Mucosa of gallbladder (tissue), 1 donor: ENCODE results near the gene CSRP2. TPM values are rescaled to one million over a fixed set of nuclear protein-coding genes. Genes with fewer than 3 reads are reported as not detected.

Source experiments
- DNase-seq: peaks from one replicate; pipeline ENCODE4 v3.0.0-alpha.2; 2020; ENCODE audit warnings: low spot score
- total RNA-seq: library from RNA; stranded (reverse); gene quantifications from one replicate; pipeline ENCODE4 v1.2.1, GENCODE V29; 2021
- donor health status: DM: no; HTN: no; CAD: no.

The CSRP2 gene
- total RNA-seq, 1 donor from 2014 or later: 53.7 TPM

DNA sequence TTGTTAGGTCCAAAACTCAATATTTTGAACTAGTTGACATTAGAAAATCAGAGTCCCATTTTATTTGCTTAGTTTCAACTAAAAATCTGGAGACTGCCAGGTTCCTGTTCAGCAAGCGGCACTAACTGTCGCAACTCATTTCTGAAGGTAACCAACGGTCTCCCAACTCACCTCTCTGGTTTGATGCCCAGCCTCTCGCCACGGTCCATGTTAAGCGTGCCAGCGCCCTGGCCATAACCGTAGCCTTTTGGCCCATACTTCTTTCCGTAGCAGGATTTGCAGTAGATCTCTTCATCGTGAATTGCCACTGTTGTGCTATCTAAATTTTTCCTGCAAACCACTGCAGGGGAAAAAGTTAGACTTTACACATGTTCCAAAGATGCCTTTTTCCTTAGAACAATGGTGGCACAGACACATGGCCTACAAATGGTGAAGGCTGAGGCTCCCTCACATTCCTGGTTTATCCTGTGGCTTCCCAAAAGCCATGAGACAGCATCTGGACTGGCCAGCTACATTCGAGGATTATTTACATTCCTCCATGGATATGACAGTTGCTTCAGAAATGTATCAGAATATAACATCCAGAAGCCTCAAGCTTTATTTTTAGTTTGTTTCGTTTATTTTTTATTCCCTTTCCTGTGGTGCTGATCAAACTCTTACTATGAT lies 15.7 kb downstream of the CSRP2 start:
- DNase-seq: no peak

DNA sequence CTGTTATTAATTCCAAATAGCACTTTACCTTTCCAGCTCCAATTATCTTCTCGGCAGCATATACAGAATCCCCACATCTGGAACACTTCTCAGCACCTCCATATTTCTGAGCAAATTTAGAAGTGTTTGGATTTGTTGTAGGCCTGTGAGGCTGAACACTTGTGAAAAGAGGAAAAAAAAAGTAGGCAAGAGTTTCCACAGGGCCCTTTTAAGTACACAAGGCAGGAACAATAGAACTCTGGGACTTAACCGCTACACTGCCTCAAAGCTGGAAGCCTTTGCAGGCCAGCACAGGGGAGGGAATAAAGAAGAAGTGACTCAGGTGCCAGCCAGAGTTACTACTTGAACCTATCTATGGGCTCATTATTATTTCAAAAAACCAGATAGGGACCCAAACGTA lies 18.6 kb downstream of the CSRP2 start:
- DNase-seq: no peak

DNA sequence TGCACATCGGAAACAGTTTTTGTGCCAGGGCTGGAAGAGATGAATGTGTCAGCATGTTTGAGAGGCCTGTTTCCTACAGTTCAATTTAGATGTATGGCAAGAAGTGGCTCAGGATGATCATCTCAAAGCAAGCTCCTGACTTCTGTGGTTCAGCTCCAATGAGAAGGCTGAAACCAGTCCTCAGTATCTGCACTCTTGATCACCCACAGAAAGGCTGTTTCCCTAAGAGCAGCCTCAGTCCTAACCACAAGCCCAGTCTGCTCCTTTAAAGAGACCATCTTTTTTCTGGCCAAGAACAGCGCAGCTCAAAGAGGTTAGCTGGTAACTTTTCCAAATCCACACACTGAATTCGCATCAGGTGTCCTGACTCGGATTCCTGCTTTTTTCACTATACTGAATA lies 19.2 kb downstream of the CSRP2 start:
- DNase-seq: no peak

DNA sequence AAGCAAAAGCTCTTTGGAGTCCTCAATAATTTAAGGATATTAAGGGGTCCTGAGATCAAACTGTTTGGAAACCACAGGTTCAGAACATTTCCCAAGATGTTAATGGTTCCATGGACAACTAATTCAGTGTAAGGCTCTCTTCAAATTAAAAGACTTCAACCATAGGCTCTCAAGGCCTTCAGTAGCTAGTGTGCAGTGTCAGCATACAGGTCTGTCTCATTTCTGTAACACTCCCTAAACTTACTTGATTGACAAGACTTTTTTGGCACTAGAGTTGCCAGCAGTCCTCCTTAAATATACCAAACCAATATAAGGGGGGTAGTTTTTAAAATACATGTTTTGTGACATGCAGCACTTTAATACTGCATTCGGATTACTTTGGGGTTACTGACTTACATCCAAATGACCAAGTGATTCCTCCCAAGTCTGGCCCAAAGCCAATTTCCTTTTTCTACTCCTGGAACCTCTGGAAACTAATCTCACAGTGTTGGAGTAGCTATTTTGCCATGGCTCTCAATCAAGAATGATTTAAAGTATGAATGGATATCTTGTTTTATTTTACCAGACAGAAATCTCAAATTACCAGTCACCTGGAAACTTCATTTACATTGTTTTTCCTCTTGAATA lies 22.7 kb downstream of the CSRP2 start:
- DNase-seq: no peak

DNA sequence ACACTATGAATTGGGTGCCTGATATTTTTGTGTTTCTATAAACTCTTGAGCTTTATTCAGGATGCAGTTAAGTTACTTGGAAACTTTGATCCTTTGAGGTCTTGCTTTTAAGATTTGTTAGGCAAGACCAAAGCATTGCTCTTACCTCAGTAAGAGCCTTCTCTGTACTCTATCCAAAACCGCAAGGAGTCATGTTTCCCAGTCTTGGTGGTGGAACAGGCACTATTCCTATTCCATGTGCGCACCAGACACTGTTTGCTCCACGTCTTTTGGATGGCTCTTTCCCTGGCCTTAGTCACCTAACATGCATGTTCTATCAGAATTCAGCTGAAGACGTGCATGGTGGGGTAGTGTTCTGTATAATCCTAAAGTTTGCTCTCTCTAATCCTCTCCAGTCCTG lies 23.5 kb downstream of the CSRP2 start:
- no peak for DNase-seq

DNA sequence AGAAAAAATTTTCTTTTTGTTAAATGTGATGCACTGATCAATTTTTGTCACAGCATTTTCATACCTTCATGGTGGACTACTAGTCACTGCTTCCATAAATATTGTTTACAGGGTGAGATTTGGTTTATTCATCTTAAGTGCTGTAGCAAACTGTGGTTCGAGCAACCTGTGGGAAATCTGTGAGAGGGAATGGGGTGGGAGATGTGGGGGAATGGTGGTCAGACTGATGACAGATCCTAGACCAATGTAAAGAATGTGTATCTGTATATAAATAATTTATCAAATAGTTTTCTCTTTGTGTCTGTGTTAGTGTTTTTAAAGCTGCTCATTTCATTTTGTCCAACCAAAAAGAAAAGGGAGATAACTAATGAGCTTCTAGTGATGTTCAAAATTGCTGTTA lies 26.7 kb downstream of the CSRP2 start:
- no peak for DNase-seq

DNA sequence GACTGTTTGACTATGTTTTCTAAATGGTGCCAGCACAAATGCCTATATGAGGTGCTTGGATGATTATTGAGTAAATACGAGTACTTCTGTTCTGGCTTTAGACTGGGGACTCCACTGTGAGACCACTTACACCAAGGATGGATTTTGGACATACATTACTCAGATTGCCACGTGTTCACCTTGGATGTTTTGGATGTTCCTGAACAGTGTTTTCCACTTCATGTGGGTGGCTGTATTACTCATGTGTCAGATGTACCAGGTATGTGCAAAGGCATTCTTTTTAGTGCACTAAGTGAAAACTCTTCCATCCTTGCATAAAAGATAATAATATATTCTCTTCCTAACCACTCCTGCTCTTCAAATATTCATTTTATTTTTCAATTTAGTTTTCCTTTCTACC lies 30.7 kb downstream of the CSRP2 start:
- no peak for DNase-seq

DNA sequence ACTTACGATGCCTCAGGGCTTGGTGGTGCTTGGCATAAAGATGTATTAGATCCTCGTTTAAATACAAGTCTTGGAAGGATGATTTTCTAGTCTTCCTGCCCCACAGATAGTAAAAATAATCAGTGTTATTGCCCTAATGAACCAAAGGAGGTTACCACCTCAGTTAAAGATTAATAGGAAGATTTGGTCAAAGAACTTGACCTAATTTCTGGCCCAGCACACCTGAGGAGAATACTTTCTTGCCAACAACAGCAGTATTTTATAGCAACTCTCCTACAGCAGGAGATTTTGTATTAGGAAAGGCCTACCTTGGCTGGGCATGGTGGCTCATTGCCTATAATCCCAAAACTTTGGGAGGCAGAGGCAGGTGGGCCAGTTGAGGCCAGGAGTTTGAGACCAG lies 31.6 kb downstream of the CSRP2 start:
- DNase-seq: no peak

DNA sequence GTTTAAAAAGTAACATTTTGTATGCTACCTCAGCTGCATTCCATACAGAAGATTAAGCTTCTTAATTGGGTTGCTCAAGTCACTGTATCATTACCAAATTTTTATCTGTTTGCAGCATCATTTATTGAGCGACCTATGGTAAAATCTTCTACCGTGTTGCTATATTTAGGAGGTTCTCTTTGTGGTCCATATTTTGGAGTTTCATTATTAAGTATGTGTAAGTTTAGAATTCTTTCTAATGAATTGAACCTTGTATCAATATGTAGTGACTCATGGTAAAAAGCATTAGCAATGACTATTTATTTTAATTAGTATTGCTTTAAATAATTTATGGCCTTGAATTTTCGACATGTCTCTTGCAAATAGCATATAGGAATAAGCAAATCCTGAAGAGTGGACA lies 42.2 kb downstream of the CSRP2 start:
- DNase-seq: no peak

DNA sequence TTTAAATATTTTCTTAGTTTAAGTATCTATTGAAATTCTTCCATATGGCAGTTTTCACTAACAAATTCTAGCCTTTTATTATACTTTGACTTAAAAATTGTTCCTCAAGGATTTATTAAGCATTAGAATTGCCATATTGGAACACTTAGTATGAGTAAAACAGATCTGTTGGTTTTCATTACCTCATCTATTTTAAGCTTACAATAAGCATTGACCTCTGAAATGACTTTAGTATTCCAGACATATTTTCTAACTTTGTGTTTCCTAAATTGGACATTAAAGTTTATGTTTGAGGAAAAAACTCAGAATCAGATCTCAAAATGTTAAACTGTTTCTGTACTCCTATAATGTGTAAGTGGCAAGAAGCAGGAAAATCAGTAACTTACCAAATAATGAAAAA lies 48.4 kb downstream of the CSRP2 start:
- DNase-seq: no peak

DNA sequence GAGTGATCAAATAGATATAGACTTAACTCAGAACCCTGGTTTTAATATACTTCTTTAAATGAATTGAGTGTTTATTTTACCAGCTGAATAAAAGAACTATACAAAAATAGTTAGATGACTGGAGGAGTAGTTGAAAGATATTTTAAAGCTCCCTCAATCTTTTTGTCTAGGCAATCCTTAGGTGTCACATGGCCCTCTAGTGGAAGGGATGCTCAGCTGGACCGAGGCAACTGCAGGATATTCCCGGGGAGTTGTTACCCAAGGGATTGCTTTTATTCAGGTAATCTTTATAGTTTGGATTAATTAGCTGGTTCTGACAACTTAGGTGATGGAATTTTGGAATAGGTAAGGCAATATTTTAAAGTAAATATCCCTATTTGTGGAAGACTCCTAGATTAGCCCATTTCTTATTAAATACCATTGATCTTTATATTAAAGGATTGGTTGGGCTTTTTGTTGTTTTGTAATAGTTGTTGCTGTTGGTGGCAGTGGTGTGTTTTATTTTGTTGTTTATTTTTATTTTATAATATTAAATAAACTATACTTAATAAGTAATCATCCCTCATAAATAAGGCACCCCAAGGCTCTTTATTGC lies 57.8 kb downstream of the CSRP2 start:
- peak; percentile 21 for DNase-seq

DNA sequence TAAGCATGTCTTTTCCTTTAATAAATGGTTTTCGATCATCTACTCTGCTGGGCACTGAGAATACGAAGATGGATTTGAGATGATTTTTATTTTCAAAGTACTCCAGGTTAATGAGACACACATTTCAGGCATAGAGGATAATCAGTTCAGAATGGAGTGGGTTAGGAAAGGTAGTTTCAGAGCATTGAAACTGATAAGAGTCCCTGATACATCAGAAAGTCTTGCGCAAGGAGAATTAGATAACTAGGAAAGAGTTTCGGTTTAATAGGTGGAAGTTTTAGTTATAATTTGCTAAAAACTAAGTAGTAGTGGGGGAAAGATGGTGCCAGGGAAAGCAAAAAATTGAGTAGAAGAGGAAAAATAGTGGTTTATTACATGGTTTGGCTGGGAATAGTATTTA lies 64.8 kb downstream of the CSRP2 start:
- DNase-seq: no peak

DNA sequence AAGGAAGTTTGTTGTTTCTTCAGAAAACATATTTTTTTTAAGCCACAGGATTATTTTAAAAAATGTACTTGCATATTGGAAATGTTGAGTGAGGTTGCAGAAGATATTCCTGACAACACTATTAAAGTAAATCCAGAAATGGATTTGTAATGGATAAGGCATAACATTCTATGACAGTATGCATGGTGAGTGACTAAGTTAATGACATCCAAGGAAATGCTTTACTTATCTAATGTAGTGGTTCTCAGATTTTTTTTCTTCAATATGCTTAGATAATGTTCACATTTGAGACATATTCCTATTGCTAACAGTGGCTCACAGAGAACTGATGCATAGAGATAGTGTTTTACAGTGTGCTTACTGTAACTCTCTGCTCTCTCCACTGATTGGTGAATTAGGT lies 65.6 kb downstream of the CSRP2 start:
- DNase-seq: no peak

DNA sequence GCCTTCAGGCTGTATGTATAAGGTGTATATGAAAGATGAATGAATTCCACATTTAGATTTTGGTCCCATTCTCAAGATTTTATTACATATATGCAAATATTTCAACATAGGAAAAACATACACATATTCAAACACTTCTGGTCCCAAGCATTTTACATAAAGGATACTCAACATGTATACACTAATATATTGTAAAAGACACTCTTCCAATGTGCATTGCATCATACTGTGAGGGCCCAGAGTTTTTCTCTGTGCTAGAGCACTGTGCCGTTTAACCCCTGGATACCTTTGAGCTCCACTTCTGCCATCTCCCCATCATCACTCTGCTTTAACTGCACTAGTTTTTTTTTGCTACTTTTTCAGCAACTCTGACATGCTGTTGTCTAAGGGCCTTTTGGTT lies 66.8 kb downstream of the CSRP2 start:
- no peak for DNase-seq

DNA sequence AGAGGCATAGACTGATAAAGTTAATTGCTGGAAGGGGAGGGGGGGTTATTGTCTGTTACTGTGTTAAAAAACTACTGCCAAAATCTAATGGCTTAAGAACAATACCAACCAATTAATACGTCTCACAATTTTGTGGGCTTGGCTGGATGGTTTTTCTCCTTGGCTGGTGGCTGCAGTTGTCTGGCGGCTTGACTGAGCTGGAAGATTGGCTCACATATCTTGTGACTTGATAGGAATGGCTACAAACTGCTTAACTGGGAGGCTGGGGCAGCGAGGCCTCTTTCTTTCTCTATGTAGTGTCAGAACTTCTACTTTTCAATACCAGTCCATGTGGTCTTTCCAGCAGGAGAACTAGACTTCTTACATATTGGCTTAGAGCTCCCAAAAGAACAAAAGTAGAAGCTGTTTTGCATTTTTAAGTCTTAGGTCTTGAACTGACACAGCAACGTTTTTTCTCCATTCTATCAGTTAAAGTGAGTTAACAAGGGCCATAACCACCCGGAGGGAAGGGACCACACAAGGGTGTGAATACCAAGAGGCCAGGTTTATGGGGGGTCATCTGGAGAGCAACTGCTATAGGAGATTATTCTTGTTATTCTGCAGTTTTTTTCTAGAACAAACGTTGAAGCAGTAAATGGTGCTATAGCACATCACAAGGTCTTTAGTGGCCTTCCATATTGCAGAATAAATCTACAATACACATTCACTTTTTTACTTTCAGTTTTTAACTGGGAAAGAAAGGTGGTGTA lies 68.0 kb downstream of the CSRP2 start:
- no peak for DNase-seq

Other genes starting within 250 kb of the CSRP2 start
- 29.9 TPM for gene ZDHHC17, start 114.9 kb downstream of the CSRP2 start, total RNA-seq
- 0.55 TPM for gene E2F7, start 186.6 kb upstream of the CSRP2 start, total RNA-seq